Measurements from ENCODE around the gene CUL1.

CUL1 gene

DNA sequence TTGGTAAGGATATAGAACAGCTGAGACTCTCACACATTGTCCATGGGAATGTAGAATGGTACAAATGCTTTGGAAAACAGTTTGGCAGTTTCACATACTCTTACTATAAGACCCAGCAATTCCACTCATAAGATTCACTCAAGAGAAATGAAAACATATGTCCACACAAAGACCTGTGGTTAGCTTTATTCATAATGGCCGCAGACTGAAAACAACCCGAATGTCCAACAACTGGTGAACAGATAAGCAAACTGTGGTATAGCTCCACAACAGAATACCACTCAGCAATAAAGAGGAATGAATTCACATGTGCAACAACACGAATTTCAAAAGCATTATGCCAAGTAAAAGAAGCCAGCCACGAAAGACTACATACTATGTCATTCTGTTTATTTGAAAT, 33.5 kb upstream of the CUL1 start:
- no peak overlapping the region for H3K27ac ChIP-seq
- TF ChIP-seq ZFX (IDR thresholded peaks at IDR 0.05) = no peak
- TF ChIP-seq, protein P1, sequence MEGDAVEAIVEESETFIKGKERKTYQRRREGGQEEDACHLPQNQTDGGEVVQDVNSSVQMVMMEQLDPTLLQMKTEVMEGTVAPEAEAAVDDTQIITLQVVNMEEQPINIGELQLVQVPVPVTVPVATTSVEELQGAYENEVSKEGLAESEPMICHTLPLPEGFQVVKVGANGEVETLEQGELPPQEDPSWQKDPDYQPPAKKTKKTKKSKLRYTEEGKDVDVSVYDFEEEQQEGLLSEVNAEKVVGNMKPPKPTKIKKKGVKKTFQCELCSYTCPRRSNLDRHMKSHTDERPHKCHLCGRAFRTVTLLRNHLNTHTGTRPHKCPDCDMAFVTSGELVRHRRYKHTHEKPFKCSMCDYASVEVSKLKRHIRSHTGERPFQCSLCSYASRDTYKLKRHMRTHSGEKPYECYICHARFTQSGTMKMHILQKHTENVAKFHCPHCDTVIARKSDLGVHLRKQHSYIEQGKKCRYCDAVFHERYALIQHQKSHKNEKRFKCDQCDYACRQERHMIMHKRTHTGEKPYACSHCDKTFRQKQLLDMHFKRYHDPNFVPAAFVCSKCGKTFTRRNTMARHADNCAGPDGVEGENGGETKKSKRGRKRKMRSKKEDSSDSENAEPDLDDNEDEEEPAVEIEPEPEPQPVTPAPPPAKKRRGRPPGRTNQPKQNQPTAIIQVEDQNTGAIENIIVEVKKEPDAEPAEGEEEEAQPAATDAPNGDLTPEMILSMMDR (conservative IDR thresholded peaks at IDR 0.05) = no peak

DNA sequence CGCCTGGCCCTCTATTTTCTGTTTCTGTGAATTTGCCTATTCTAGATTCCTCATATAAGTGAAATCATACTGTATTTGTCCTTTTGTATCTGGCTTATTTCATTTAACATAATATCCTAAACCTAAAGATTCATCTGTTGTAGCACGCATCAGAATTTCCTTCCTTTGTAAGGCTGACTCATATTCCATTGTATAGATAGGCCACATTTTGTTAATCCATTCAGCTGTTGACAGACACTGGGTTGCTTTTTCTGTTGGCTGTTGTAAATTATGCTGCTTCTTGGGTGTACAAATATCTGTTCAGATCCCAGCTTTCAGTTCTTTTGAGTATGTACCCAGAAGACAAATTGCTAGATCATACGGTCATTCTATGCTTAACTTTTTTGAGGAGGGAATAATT, 28.8 kb upstream of the CUL1 start:
- H3K27ac ChIP-seq = no peak overlapping the region
- TF ChIP-seq ZFX (IDR thresholded peaks at IDR 0.05) = no peak
- TF ChIP-seq, protein P1 (conservative IDR thresholded peaks at IDR 0.05) = no peak

GRCh38 chr7:148670374-148670773, 28.3 kb upstream of the CUL1 start:
- no peak for TF ChIP-seq ZFX (IDR thresholded peaks at IDR 0.05)
- TF ChIP-seq, protein P1 (conservative IDR thresholded peaks at IDR 0.05) = no peak
- H3K27ac ChIP-seq = no peak overlapping the region

GRCh38 chr7:148670807-148671206, 27.9 kb upstream of the CUL1 start:
- TF ChIP-seq, protein P1 (conservative IDR thresholded peaks at IDR 0.05) = no peak
- TF ChIP-seq ZFX (IDR thresholded peaks at IDR 0.05) = no peak
- H3K27ac ChIP-seq = no peak overlapping the region

DNA sequence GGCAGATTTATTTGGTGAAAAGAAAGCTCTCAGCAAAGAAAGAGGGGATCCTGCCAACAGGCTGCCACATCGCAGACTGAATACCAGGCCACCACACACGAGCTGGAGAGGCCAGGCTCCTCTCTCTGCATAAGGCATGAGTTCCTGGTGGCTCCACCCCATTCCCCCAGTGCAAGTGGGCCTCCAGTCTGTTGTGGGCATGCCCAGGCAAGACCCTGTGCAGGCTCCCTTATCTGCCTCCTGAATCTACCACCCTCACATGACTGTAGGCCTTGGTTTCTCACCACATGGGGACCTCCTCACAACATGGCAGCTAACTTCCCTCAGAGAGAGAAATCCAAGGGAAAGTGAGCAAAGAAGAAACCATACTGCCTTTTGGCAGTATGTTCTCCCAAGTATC, 26.7 kb upstream of the CUL1 start:
- TF ChIP-seq, protein P1 (conservative IDR thresholded peaks at IDR 0.05) = no peak
- no peak for TF ChIP-seq ZFX (IDR thresholded peaks at IDR 0.05)
- no peak overlapping the region for H3K27ac ChIP-seq

DNA sequence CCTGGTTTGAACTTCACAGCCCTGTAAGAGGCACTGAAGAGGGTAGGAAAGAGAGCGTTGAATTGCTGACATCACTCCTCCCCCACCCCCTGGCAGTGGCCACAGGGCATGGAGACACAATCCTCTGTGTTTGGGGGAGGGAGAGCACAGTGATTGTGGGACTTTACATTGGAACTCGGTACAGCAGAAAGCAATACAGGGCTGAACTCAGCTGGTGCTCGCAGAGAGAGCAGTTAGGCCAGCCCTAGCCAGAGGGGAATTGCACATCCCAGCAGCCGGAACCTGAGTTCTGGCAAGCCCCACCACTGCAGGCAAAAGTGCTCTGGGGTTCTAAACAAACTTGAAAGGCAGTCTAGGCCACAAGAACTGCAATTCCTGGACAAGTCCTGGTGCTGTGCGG, 24.0 kb upstream of the CUL1 start:
- TF ChIP-seq, protein P1 (conservative IDR thresholded peaks at IDR 0.05) = no peak
- TF ChIP-seq ZFX (IDR thresholded peaks at IDR 0.05) = no peak
- no peak overlapping the region for H3K27ac ChIP-seq

DNA sequence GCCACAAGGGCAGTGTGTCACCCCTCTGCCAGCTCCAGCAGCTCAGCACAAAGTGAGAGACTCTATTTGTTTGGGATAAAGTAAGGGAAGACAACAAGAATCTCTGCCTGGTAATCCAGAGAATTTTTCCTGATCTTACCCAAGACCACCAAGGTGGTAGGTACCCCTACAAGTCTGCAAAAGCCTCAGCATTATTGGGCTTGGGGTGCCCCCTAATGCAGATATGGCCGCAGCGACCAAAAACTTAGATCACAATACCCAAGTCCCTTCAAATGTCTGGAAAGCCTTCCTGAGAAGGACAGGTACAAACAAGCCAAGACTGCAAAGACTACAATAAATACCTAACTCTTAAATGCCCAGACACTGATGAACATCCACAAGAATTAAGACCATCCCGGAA, 22.4 kb upstream of the CUL1 start:
- TF ChIP-seq, protein P1 (conservative IDR thresholded peaks at IDR 0.05) = no peak
- TF ChIP-seq ZFX (IDR thresholded peaks at IDR 0.05) = no peak

More for the DNA sequence above, 22.4 kb upstream of the CUL1 start:
- no peak overlapping the region for H3K27ac ChIP-seq
